ENCODE results near the gene USP35.

The USP35 gene

GRCh38 chr11:78199653-78200015 lies 10.9 kb downstream of the USP35 start:
- no peak for DNase-seq (ENCODE audit: low spot score)

GRCh38 chr11:78200061-78200460 lies 11.3 kb downstream of the USP35 start:
- DNase-seq (ENCODE audit: low spot score) = no peak

DNA sequence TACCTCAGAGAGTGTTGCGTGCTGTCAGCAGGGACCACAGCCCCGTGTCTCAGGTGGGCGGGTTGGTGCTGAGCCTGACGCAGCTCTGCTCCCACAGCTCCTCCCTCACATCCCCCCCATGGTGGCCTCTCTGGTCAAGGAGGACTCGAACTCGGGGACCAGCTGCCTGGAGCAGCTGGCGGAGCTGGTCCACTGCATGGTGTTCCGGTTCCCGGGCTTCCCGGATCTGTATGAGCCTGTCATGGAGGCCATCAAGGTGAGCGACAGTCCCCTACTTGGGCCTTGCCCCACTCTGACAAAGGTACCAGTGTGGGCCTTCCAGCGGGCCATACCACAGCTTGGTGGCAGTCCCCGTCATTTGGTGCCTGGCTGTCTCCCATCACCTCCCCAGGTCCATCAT lies 11.8 kb downstream of the USP35 start:
- DNase-seq (ENCODE audit: low spot score) = no peak

- no peak for DNase-seq (ENCODE audit: low spot score)
These were observed 12.5 kb downstream of the USP35 start for GRCh38 chr11:78201096-78201818.

DNA sequence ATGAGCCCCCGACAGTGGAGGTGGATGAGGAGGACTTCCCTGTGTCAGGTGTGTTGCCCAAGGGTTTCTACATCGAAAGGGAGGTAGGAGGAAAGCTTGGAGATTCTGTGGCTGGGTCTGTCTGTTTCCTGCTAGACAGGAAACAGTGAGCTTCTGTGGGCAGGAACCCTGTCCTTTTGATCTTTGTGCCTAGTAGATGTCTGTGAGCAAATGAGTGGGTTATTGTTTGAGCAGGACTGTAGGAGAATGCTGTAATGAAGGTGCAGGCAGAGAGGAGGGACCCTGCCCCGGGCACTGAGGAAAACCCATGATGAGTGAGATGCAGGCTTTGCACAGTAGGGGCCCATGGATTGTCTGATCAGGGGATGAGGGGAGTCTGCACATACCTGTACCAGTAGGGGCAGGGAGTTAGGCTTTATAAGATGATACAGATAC lies 14.0 kb downstream of the USP35 start:
- no peak for DNase-seq (ENCODE audit: low spot score)

- no peak for DNase-seq (ENCODE audit: low spot score)
These were observed 14.5 kb downstream of the USP35 start for GRCh38 chr11:78203184-78203583.

GRCh38 chr11:78205256-78205655 lies 16.5 kb downstream of the USP35 start:
- DNase-seq (ENCODE audit: low spot score) = no peak

- no peak for DNase-seq (ENCODE audit: low spot score)
These were observed 17.0 kb downstream of the USP35 start for GRCh38 chr11:78205691-78206090.

DNA sequence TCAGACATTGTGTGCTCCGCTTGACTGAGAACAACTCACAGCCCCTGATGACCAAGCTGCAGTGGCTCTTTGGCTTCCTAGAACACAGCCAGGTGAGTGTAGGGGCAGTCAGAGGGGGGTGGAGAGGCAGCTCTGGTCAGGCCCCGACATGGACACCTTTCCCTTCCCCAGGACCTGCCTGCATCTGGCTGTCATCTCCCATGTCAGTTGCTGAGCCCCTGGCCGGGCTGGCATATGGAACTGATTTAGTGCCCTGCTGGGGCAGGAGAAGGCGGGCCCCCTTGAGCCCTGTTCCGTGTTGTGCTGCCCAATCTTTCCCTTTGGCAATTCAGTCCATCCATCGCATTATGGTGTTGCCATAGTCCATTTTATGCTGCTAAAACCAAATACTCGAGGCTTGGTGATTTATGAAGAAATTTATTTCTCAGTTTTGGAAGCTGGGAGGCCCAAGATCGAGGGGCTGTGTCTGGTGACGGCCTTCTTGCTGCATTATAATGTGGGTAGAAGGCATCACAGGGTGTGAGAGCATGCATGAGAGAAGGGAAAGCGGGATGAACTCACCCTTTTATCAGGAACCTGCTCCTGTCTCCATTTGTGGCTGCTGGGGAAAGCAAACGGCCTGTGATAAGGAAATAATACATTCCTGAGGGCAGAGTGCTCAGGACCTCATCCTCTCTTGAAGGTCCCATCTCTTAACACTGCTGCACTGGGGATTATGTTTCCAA lies 19.0 kb downstream of the USP35 start:
- DNase-seq (ENCODE audit: low spot score) = no peak

GRCh38 chr11:78208257-78209165 lies 19.8 kb downstream of the USP35 start:
- no peak for DNase-seq (ENCODE audit: low spot score)

DNA sequence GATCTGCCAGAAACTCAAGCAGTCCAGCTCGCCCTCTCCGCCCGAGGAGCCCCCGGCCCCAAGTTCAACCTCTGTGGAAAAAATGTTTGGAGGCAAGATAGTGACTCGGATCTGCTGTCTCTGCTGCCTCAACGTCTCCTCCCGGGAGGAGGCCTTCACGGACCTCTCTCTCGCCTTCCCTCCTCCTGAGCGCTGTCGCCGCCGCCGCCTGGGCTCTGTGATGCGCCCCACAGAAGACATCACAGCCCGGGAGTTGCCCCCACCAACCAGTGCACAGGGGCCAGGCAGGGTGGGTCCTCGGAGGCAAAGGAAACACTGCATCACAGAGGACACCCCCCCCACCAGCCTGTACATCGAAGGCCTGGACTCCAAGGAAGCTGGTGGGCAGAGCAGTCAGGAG lies 20.8 kb downstream of the USP35 start:
- DNase-seq (ENCODE audit: low spot score) = no peak

GRCh38 chr11:78210000-78210608 lies 21.4 kb downstream of the USP35 start:
- no peak for DNase-seq (ENCODE audit: low spot score)

DNA sequence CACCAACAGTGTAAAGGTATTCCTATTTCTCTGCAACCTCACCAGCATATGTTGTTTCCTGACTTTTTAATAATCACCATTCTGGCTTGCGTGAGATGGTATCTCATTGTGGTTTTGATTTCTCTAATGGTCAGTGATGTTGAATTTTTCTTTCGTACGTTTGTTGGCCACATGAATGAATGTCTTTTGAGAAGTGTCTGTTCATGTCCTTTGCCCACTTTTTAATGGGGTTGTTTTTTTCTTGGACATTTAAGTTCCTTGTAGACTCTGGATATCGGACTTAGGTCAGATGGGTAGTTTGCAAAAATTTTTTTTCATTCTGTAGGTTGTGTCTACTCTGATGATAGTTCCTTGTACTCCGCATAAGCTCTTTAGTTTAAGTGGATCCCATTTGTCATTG lies 22.8 kb downstream of the USP35 start:
- no peak for DNase-seq (ENCODE audit: low spot score)

DNA sequence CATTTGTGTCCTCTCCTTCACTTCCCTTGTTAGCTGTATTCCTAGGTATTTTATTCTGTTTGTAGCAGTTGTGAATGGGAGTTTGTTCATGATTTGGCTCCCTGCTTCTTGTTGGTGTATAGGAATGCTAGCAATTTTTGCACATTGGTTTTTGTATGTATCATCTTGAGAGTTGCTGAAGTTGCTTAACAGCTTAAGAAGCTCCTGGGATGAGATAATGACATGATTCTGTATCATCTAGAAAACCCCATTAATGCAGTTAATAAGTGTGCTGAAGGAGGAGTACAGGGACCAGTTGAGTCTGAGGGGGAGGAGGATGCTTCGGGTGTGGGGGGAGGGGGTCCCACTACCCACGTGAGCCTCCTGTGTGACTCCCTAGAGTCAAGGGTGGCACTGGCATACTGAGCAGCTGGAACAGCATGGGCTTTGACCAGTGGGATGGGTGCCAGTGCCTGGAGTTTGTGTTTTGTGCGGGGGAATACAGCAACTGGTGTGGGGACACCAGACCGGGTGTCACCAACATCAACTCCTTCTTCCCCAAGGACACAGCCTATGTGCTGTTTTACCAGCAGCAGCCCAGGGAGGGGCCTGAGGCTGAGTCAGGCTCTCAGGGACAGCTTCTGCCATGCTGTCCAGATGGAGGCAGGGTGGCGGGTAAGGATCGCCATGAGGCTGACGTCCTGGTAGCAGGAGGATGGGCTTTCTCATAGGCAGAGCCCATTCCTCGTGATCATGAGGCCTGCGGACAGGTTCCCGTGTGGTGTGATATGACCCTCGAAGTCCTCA lies 24.1 kb downstream of the USP35 start:
- no peak for DNase-seq (ENCODE audit: low spot score)

DNA sequence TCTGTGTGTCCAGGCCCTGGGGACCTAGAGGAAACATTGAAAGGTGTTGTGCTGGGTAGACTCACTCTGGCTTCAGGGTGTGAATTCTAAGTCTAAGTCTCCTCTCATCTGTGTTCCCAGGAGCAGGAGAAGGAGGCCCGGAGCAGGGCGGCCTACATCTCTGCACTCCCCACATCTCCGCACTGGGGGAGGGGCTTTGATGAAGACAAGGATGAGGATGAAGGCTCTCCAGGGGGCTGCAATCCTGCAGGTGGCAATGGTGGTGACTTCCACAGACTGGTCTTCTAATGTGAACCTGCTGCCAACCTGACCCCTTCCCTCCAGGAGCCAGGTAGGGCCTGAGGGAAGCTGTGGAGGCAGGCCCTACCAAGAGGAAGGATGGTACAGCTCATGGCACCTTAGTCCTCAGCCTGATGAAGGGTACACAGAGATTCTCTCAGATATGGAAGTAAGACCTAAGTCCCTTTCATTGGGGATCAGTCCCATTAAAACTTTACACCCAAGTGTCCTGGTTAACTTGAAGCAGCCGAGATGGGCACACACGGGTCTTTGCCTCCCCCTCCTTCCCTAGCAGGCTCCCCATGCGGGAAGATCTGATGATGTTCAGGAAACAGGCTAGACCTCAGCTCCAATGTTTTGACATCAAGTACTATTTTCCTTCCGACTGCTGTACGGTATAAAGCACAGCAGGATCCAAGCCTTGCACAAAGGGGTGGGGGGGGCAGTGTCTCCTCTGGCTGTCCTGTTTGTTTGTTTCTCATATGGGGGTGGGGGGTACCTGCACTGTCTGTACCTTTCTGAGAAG lies 25.0 kb downstream of the USP35 start:
- DNase-seq (ENCODE audit: low spot score) = no peak

DNA sequence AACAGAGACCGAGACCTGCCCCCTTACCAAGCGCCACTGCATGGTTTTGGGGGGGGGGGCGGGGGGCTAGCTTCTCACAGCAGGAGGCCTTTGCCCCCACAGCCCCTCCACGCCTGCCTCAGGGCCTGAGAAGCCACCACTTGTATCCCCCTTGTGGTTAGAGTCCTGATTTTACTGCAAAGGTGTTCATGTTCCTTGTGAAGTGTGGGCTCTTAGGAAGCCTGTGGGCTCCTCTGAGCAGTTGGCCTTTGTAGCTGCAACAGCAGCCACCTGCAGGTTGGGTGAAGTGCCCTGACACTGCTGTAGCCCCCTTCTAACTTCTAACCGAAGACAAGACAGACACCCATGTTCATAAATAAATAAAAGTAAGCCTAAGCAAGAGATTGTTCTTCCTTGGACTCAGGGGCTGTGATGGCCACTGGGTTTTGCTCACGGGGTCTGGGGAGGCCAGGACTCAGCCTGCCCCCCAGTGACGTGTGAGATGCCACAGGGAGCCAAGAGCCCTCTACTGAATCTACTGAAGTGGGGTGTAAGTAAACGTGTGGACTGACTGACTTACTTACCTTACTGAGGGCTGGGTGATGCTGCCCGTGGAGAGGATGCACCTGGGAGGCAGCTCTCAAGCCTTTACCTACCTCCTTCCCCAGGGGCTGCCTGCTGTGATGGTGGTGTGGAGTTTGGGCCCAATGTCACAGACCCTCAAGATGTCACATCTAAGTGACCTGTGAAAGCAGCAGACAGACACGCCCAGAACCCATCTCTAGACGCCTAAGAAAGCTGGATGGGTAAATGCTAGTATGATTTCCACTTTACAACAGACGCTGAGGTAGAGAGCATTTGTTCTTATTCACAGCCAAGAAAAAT lies 25.8 kb downstream of the USP35 start:
- no peak for DNase-seq (ENCODE audit: low spot score)

DNA sequence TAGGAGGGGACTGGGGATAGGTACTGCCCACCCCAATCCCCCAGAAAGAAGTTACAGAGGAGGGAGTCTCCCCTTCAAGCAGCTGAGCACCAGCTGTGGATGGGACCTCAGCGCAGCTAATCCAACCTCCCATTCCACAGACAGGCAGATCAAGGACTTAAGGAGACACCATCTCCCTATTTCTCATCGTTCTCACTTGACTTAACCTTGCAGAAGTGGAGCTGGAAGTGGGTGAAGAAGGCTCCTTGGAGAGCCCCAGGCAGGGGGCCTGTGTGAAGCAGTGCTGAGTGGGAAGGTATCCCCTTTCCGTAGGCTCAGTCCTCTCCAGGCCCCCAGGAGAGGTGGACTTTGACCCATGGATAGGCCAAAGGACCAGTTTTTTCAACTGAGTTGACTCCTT lies 27.3 kb downstream of the USP35 start:
- no peak for DNase-seq (ENCODE audit: low spot score)

DNA sequence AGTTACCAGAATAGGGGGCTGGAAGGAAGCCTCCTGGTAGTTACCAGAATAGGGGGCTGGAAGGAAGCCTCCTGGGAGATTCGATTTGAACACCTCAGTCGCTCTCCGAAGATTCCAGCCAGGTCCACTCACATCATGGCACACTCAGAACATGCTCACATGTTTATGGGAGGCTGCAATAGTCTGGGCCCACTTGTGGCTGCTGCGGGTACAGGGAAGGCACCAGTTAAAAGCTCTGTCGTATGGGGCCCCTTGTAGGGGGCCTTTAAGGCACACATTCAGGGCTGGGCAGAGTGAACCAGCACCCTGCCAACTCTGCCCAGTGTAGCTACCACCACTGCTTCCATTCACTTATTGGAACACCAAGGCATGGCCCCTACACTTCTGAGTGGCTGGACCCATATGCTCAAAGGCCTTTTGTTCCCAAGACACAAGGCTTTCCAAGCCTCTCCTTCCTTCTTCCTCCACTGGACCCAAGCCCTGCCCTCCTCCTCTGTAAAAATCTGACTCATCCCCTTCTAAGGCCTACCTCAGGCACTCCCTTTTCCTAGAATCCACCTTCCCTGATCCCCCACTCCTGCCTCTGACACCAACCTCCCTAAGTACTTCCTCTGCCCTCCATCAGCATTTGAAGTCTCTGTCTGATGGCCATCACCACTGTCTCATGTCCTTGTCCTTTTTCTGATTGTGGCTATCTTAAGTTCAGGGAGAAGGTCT lies 28.0 kb downstream of the USP35 start:
- no peak for DNase-seq (ENCODE audit: low spot score)

Data from globus pallidus (tissue), 1 donor.